Activated T-helper 1 cell treated with anti-CD3 and anti-CD28 coated beads, Interleukin-2, amount 50 U/mL, for 16 hours (primary cell): ENCODE results near the gene NR1D1.

ENCODE experiments used
- DNase-seq, 2 donors: peaks; one replicate each; pipeline ENCODE4 v3.0.0-alpha.2; 2020; ENCODE audit warnings: low read depth in 1 of 2, low spot score in 1 of 2

Gene NR1D1

DNA sequence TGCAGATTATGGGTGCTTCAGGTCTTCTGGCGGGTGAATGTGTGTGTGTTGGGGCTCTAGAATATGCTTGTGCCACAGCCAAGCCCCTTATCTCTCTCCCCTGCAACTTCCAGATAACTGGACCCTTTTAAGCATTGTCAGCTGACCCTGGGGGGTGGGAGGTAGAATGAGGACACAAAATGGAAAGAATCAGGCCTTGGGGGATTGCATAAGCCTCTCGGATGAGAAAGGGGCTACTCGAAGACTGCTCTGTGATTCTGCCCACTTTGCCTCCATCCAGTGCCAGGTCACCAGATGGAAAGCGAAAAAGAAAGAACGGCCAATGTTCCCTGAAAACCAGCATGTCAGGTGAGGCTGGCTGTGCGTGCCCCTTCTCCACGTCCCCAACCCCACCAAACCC, 23.8 kb downstream of the NR1D1 start:
- DNase-seq: no peak

- no peak for DNase-seq
Observed at GRCh38 chr17:40075942-40076498, 24.4 kb downstream of the NR1D1 start.

- DNase-seq: peak; percentile 48 to 55
Observed at GRCh38 chr17:40075201-40075941, 25.0 kb downstream of the NR1D1 start.

DNA sequence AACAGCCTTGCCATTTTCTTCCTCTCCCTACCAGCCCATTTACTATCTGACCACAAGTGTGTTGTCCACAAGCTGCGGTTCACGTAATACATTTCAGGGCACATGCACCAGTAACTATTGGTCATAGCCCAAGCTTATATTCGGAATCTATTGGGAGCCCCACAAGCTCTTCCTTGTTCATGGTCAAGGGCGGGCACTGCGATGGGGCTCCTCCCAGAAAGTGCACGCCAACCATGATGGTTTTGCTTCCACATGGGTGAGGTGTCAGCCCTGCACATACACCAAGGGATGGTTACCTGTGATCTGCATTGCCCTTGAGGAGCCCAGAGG, 25.6 kb downstream of the NR1D1 start:
- no peak for DNase-seq

DNA sequence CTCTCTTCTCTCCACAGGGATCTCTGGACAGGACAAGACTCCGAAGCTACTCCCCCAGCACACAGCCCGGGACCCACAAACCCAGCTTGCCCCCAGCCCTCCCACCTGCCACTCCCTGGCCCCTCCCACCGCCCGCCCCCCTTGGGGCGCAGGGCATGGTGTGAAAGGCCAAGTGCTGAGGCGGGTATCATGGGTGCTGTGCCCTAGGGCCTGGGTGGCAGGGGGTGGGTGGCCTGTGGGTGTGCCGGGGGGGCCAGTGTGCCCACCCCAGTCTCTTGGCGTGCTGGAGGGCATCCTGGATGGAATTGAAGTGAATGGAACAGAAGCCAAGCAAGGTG, 26.2 kb downstream of the NR1D1 start:
- no peak for DNase-seq

GRCh38 chr17:40073454-40074174, 26.8 kb downstream of the NR1D1 start:
- DNase-seq: no peak

- no peak for DNase-seq
Observed at GRCh38 chr17:40072735-40073346, 27.5 kb downstream of the NR1D1 start.

DNA sequence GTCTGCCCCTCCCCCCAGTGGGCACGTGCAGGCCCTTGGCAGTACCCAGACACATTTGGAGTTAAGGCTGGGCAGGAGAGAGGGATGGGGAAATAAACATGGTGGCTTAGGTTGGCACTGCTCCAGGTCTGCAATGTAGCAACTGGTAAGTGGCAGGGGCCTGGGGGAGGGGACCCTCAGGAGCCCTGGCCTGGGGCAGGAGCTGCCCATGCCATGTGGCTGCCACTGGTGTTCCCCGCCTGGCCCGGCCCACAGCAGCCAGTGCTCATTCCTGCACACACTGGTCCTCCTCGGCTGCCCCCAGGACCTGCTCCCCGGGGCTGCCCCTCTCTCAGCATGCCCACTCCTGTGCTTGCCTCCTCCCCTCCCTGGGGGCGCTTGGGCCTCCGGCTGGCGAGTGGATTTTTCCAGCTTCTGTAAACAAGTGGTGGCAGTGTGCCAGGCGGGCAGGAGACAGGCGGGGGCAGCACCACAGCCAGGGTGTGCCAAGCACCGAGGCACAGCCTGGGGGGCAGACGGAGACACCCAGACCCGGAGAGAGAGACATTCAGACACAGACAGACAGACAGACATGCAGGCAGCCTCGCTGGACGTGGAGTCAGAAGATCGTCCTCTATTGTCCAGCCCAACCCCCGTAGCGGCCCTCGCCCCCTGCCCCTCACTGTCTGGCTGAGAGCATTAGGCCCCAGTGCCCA, 28.2 kb downstream of the NR1D1 start:
- no peak for DNase-seq

DNA sequence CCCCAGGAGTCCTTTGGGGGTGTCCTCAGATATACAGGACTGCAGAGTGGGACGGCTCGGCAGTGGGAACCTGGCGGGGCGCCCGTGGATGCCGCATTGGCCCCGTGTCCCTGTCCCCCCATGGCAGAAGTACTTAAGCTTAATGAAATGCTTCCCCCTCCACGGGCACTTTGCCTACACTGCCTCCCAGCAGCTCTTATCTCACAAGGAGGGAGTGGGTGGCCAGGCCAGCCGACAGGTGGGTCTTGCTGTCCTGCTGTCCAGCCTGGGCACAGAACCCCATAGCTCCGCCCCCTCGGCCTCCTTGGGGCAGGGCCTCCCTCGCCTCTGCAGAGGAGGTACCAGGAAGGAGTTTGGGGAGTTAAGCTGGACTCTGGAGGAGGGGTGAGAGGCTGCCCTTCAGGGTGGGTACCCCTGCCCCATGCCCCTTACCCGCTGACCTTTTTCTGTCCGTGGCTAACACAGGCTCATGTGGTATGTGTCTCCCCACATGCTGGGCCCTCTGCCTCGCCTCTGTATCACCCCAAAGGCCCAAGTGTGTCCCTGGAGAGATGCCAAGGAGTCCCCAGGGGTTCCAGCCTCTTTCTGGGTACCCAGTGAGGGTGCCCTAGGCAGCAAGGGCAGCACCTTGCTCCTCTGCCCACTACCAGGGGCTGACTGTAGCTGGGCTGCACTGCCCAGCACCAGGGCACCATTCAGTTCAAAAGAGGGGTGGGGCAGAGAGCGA, 28.9 kb downstream of the NR1D1 start:
- no peak for DNase-seq

- no peak for DNase-seq
Observed at GRCh38 chr17:40070709-40071312, 29.6 kb downstream of the NR1D1 start.

DNA sequence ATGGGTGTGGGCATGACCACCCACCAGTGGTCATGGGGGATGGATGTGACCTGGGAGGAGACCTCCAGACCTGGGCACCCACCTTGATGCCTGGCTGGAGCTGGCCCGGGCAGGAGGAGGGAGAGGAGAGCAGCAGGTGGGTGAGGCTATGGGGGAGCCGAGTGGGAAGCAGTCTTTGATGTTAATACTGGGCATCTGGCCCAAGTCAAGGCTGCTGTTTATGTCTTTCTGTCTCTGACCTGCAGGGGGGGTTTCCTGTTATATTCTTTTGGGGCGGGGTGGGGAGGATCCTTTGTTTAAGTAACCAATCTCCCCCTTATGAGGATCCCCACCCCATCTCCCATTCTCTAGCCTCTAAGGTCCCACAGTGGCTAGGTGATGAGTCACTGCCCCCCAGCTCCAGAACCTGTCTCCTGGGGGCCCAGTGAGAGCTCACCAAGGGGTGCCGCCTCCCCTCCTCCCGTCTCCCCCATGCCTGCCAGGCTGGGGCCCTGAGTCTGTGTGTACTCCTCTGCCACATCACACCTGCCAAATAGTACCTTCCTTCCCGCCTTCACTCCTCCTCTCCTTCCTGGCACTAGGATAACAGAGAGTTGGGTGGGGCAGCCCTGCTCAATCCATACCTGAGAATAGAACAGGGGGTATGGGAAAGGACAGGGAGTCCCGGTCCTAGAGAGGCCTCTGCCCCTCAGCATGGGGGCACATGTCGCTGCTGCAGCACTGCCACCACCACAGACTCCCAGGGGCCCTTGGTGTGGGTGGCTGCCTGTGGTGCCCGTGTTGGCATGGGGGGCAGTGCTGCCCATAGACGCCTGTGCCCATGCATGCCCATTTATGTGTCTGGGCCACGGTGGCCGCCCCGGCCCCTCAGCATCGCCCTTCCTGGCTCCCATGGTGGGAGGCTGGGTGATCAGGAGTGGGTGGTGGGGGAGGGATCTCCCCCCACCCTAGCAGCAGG, 30.4 kb downstream of the NR1D1 start:
- DNase-seq: no peak

DNA sequence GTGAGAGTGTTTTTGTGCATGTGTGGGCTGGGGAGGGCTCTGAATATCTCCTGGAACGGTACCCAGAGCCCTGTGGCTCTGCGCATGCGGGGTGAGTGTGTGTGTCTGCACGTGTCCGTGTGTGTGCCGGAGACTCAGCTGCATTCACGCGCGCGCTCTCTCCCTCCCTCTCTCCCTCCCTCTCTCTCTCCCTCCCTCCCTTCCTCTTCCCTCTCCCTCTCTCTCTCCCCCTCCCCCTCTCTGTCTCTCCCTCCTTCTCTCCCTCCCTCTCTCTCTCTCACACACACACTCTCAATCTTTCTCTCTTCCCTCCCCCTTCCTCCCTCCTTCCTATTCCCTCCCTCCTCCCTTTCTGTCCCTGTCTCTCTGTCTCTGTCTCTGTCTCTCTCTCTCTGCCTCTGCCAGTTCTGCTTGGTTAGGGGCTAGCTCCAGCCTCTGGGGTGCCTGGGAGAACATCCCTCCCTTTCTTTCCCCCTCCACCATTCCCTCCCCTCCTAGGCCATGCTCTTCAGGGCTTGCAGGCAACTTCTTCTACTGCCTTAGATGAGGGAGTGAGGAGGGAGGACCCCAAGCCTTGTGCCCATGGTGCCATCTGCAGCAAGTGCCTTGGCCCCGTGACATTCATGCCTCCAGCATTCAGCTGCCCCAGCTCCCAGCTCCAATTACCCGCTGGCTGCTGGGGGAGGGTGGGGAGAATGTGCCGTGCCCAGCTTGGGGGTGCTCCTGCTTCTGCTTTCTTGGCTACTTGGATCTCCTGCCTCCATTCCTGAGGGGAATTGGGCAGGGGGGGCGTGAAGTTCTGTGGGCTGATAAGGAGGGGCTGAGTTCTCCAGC, 31.3 kb downstream of the NR1D1 start:
- peak; percentile 55 to 65 for DNase-seq

DNA sequence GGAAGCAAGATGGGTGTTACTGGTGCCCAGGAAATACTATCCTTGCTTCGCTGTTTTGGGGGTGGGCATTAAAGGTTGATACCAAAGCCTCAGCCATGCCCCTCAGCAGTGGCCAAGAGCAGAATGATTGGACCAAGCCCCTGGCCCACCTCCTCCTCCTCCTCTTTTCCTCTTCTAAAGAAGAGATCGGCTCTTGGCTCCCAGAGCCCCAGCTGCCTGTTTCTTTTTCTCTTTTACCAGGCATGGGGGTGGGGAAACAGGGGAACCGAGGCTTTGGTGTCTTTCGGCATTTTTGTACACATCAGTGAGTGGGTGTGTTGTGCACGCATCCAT, 31.8 kb downstream of the NR1D1 start:
- DNase-seq: no peak

GRCh38 chr17:40068129-40068581, 32.2 kb downstream of the NR1D1 start:
- no peak for DNase-seq

DNA sequence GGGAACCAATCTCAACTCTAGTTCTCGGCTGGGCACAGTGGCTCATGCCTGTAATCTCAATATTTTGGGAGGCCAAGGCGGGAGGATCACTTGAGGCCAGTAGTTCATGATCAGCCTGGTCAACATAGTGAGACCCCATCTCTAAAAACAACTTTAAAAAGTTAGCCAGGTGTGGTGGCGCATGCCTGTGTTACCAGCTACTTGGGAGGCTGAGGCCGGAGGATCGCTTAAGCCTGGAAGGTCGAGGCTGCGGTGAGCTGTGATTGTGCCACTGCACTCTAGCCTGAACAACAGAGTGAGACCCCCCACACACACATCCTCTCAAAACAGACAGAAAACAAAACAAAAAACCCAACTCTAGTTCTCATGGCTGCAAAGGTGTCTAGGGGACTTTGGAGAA, 32.7 kb downstream of the NR1D1 start:
- DNase-seq: no peak

DNA sequence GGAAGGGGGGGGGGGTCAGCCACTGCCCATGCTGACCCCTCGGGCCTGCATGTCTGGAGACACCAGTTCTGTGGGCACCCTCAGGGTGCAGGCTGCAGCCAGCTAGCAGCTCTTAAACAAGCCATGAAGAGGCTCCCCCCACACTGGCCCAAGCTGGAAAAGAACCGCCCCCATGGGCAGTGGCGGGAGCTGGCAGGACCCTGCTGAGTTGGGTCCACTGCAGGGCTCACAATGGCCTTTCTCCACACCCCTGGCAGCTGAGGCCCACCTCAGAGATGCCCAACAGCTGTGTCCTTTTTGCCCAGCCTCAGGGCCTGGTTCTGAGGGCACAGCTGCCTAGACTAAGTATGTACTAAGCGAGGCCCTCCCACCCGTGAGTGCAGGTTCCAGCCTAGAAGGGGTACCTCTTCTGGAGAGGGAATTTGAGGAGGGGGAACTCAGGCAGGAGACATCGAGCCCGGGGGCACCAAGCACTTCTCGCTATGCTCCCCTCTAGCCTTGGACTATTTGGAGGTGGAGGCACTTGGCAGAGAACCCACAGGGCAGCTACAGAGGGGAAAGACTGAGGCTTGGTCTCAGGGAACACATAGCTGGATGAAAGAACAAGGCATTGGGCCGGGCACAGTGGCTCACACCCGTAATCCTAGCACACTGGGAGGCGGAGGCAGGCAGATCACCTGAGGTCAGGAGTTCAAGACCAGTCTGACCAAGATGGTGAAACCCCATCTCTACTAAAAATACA, 34.4 kb downstream of the NR1D1 start:
- DNase-seq: no peak

DNA sequence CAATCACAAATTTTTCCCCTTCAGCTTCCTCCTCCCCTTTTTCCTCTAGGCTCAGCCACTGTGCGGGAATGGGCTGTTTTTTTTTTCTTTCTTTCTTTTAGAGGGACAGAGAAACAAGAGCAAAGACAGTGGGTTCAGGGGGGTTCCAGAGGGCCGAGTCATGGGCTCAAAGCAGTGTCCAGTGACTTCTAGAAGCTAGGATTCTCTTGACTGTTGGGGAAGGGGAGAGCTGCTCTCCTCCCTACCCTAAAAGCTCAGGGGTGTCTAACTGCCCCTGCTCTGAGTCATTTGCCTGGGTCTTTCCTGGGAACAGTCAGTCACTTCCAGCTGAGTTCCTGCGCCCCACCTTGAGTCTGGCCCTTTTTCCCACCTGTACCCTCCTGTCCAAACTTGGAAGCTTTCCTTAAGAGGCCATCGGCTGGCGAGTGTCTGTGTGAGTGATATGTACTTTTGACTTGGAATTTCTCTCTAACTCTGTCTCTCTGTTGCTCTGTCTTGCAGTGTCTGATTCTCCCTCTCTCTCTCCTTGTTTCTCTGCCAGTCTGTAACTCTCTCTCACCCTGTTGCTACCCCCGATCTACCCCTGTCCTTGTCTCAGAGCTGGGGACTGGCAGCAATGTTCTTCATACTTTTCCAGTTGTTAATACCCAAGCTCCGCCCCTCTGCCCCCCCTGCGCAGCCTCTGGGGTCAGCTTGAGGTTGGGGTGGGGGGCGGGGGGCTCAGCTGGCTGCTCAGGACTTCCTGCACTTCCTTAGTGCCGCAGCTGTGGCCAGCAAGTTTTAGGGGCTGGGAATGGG, 35.2 kb downstream of the NR1D1 start:
- DNase-seq: no peak
